GM12865 (cell line): ENCODE measurements around the gene EBF3.

Experiments used
- DNase-seq: peaks from one replicate; pipeline ENCODE4 v3.0.0; 2010; ENCODE audit warnings: low read depth
- H3K4me3 ChIP-seq: 2 replicates; pipeline ENCODE4 v1.5.1; 2011; ENCODE audit warnings: mild to moderate bottlenecking, low read depth, low read length, control low read depth
- CTCF ChIP-seq: IDR thresholded peaks from 2 replicates; pipeline ENCODE4 v1.5.1; 2011; ENCODE audit warnings: low read length, control low read depth, low read depth, inconsistent platforms; ENCODE audit not compliant: insufficient read depth; ENCODE audit errors: missing control alignments

Gene EBF3

GRCh38 chr10:129790715-129791446, 173.2 kb downstream of the EBF3 start:
- DNase-seq: no peak
- H3K4me3 ChIP-seq: no peak overlapping the region
- no peak for TF ChIP-seq CTCF

- H3K4me3 ChIP-seq: no peak overlapping the region
- no peak for TF ChIP-seq CTCF
Observed at GRCh38 chr10:129788215-129788614, 175.9 kb downstream of the EBF3 start.

GRCh38 chr10:129787557-129787956, 176.5 kb downstream of the EBF3 start:
- DNase-seq: no peak
- no peak overlapping the region for H3K4me3 ChIP-seq
- no peak for TF ChIP-seq CTCF

More at GRCh38 chr10:129788215-129788614, 175.9 kb downstream of the EBF3 start:
- DNase-seq: no peak

GRCh38 chr10:129786216-129786615, 177.9 kb downstream of the EBF3 start:
- TF ChIP-seq CTCF: no peak
- no peak for DNase-seq
- no peak overlapping the region for H3K4me3 ChIP-seq

GRCh38 chr10:129785536-129785981, 178.5 kb downstream of the EBF3 start:
- no peak for DNase-seq
- TF ChIP-seq CTCF: no peak
- H3K4me3 ChIP-seq: no peak overlapping the region
